ENCODE measurements around the gene UBAP1L. TPM values are rescaled to one million over a fixed set of nuclear protein-coding genes. Genes with fewer than 3 reads are reported as not detected.

The UBAP1L gene
- total RNA-seq, 1 donor, result 1.7 TPM

DNA sequence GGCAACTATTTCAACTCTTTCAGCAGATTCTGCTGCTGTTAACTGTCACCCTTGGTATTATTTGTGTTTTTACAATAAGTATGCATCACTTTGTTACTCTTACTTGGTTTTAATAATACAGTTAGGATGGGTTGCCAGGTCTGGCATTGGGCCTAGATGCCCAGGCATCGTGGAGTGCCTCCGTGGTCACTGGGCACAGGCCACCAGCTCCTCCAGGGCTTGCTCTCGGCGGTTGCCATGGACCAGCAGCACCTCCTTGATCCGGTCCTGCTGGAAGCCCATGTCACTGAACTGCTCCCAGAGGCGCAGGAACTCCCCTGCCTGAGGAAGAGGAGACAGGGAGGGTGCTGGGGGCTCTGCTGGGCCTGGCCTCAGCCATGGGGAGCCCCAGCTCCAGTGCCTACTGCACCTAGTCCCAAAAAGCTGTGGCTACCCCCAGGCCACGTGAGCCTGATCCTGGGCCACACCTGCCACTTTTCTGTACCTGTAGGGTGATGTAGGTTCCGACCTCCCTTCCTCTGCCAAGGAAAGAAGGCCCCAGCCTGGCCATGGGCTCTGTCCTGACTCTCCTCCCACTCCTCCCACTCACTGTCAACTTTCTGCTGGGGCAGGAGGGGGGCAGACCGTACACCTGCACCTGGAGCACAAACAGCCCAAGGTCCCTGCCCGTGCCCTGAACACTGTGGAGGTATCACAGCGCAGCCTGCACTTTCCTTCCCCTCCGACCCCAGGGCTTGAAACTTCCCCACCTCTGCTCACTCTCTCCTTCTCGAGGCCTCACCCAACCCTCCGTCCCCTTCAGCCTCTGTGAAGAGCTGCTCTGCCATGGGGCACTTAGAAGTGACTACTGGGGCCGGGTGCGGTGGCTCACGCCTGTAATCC lies 21.8 kb downstream of the UBAP1L start:
- H3K4me3 ChIP-seq (ENCODE audit: low read depth, low read length), result no peak overlapping the region
- no peak for DNase-seq (ENCODE audit: low read depth)
- TF ChIP-seq, protein P1, sequence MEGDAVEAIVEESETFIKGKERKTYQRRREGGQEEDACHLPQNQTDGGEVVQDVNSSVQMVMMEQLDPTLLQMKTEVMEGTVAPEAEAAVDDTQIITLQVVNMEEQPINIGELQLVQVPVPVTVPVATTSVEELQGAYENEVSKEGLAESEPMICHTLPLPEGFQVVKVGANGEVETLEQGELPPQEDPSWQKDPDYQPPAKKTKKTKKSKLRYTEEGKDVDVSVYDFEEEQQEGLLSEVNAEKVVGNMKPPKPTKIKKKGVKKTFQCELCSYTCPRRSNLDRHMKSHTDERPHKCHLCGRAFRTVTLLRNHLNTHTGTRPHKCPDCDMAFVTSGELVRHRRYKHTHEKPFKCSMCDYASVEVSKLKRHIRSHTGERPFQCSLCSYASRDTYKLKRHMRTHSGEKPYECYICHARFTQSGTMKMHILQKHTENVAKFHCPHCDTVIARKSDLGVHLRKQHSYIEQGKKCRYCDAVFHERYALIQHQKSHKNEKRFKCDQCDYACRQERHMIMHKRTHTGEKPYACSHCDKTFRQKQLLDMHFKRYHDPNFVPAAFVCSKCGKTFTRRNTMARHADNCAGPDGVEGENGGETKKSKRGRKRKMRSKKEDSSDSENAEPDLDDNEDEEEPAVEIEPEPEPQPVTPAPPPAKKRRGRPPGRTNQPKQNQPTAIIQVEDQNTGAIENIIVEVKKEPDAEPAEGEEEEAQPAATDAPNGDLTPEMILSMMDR (IDR thresholded peaks at IDR 0.05; ENCODE audit: insufficient read depth, low read depth, low read length), result no peak

DNA sequence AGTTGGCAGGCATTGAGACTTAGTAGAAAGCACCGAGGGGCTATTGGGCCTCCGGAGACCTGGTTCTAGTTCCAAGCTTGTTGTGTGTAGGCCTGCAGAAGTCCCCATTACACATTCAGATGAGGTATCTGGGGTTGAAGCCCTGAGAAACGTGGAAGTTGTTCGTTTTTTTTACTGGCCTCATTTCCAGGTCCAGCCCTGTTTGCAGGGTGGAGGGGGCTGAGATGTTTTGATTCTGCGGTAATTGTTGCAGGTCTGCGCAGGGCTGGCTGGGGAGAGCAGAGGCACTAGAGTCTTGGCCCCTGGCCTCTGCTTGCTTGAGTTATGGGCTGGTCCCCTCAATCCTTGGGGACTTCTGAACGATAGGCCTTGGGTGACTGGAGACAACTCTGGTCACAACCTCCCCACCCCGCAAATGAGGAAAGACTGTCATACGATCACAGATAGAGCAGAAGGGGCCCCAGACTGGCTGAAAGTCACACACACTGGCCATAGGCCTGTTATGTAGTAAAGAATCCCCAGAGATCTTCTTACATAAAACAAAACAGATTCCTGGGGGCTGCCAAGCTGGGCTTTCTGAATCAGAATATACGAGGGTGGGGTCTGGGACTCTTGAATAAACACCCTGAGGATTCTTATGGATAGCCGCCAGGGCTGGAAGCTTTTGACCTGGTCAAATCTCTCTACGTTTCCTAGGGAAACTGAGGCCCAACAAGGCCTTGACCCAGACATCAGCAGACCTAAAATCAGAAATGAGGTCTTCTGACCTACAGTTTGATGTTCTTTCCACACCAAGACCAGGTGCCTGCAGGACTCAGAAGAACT lies 22.8 kb downstream of the UBAP1L start:
- no peak overlapping the region for H3K4me3 ChIP-seq (ENCODE audit: low read depth, low read length)
- TF ChIP-seq, protein P1 (IDR thresholded peaks at IDR 0.05; ENCODE audit: insufficient read depth, low read depth, low read length), result no peak
- no peak for DNase-seq (ENCODE audit: low read depth)

DNA sequence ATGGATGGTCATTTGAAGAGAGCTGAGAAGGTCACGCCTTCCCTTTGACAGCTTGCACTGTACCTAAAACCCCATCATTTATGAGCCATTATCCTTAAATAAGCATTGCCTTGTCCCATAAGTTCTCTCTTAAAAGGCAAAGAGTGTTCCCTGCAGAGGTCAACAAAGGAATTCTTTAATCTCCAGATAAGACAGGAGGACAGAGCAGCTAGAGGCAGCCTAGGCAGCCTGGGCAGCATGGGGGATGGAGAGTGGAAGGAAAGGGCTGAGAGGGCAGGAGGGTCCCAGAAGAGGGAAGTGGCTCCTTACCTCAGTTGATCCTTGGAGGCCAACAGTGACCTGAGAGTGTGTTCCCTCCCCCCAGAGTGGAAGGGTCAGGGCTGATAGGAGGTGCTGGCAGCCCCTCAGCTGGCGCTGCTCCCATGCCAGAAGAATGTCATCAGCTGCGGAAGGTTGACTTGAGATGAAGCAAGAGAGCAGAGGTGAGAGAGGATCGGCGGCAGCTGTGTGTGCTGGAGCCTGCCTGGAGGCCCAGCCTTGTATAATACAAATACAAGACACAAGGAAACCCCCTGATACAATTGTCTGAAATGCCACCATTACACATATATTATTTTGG lies 25.7 kb downstream of the UBAP1L start:
- H3K4me3 ChIP-seq (ENCODE audit: low read depth, low read length), result no peak overlapping the region
- DNase-seq (ENCODE audit: low read depth), result peak; percentile 79
- TF ChIP-seq, protein P1 (IDR thresholded peaks at IDR 0.05; ENCODE audit: insufficient read depth, low read depth, low read length), result no peak

DNA sequence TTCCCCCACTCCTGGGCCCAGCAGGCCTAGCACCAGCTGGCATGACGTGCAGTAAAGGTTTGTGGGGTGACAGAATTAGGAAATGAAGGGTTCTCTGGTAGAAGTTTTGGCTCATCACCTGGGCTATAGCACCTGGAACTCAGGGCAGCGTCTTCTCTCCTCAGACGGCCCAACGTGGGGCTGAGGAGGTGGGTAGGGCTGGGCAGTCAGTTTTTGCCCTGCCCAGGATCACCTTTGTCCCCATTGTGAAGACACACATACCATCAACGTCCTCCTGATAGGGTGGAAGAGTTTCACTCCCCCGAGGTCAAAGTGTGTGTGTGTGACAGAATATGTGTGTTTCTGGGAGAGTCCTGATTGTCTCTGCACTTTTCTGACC lies 26.4 kb downstream of the UBAP1L start:
- TF ChIP-seq, protein P1 (IDR thresholded peaks at IDR 0.05; ENCODE audit: insufficient read depth, low read depth, low read length), result no peak
- H3K4me3 ChIP-seq (ENCODE audit: low read depth, low read length), result no peak overlapping the region
- no peak for DNase-seq (ENCODE audit: low read depth)

DNA sequence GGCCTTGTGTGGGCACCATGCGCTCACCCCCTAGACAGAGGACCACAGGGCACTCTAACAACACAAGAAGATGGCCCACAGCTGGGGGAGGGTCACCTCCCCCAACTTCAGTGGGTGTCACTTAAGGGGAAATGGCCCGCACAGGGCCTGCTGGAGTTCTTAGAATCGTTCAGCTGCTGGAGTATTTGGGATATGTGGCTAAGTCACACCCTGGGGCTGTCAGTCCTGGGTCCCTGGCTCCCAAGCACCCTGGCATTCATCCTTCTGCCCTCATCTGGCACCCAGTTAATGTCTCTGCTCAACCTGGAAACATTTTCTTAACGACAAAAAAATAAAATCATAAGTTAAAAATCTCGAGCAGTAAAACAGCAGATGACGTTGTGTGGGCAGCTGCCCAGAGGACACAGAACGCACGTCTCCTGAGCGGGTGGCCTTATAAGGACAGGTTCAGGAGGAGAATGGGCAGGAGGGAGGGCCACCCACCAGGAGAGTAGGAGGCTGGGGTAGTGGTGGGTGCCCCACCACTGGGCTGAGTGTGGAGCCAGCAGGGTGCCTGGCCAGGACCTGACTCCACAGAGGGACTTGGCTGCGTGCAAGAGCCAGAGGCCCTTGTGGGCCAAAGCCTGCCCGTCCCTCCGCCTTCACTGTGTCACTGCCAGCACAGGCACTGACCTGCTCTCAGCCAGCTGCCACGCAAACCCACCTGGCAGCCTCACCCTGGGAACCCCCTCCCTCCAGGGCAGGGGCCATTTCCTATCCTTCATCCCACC lies 26.9 kb downstream of the UBAP1L start:
- TF ChIP-seq, protein P1 (IDR thresholded peaks at IDR 0.05; ENCODE audit: insufficient read depth, low read depth, low read length), result no peak
- DNase-seq (ENCODE audit: low read depth), result no peak
- no peak overlapping the region for H3K4me3 ChIP-seq (ENCODE audit: low read depth, low read length)

DNA sequence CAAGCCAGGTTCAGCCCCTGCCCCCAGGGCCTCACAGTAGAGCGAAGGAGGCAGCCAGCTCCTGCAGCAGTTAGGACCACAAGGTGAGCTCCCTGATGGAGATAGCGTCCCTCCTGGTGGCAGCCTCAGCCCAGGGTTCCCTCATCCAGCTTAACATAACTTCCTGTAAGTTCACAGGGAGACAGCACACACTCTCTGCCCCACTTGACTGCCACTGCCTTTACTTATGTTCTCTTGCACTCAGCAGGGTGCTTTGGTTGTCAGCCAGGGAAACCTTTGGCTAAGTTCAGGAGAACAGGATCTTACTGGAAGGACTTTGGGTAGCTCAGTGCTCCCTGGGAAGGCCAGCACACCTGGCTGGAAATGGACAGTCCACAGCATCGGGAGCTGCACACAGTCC lies 27.6 kb downstream of the UBAP1L start:
- no peak for DNase-seq (ENCODE audit: low read depth)

More for the DNA sequence above, 27.6 kb downstream of the UBAP1L start:
- TF ChIP-seq, protein P1 (IDR thresholded peaks at IDR 0.05; ENCODE audit: insufficient read depth, low read depth, low read length), result no peak
- no peak overlapping the region for H3K4me3 ChIP-seq (ENCODE audit: low read depth, low read length)
